ENCODE measurements around the gene MACROH2A2. TPM values are rescaled to one million over a fixed set of nuclear protein-coding genes. Genes with fewer than 3 reads are reported as not detected.

The MACROH2A2 gene
- total and polyA plus RNA-seq, 10 of the 15 experiments (the other 5 are each of a cell fraction or from before 2014, with no cell fraction given) = 0.14 to 0.24 TPM; not detected in 8

- TF ChIP-seq PRDM15 (CRISPR knock-in tag; IDR thresholded peaks at IDR 0.05) = no peak
- TF ChIP-seq ZSCAN29 (IDR thresholded peaks at IDR 0.05) = no peak
- no peak for TF ChIP-seq PAX8 (IDR thresholded peaks at IDR 0.05)
- TF ChIP-seq HDGF (IDR thresholded peaks at IDR 0.05) = 0 out of 2 replicates have a peak, but pooled peaks have one; percentile 59
- TF ChIP-seq MTA2 (IDR thresholded peaks at IDR 0.05; ENCODE audit: low read depth) = peak; percentile 65; the same call in 1 of the 2 replicates
- TF ChIP-seq TCF3 (IDR thresholded peaks at IDR 0.05; ENCODE audit: borderline replicate concordance, insufficient read depth, low read depth, low read length) = peak; percentile 28; the same call in 1 of the 2 replicates
- no peak for TF ChIP-seq ZNF274 (IDR thresholded peaks at IDR 0.05; ENCODE audit: insufficient read depth, insufficient read length)
- no peak; the same call in 1 of the 2 replicates for TF ChIP-seq ZNF217 (IDR thresholded peaks at IDR 0.05)
- peak; percentile 53; the same call in 1 of the 2 replicates for TF ChIP-seq ZBED1 (IDR thresholded peaks at IDR 0.05; ENCODE audit: borderline replicate concordance)
- TF ChIP-seq RELA (IDR thresholded peaks at IDR 0.05; ENCODE audit: borderline replicate concordance, partially characterized antibody) = peak; percentile 76
- TF ChIP-seq BHLHE40 (IDR thresholded peaks at IDR 0.05; ENCODE audit: borderline replicate concordance in 1 of 2, low read depth in 2 of 2, low read length in 1 of 2) = peak; percentile 66 to 71
- 0 out of 2 replicates have a peak, but pooled peaks have one; percentile 17 for TF ChIP-seq ATF3 (IDR thresholded peaks at IDR 0.05; ENCODE audit: borderline replicate concordance, extremely low read depth, low read depth, low read length)
- TF ChIP-seq SMAD1 (IDR thresholded peaks at IDR 0.05; ENCODE audit: low read depth, partially characterized antibody) = peak; percentile 41
- TF ChIP-seq IRF5 (IDR thresholded peaks at IDR 0.05; ENCODE audit: borderline replicate concordance) = no peak
- no peak for TF ChIP-seq REST (IDR thresholded peaks at IDR 0.05; ENCODE audit: low read depth, low read length)
- TF ChIP-seq TCF7 (IDR thresholded peaks at IDR 0.05; ENCODE audit: borderline replicate concordance) = peak; percentile 64
- TF ChIP-seq JUND (IDR thresholded peaks at IDR 0.05; ENCODE audit: low read depth, low read length) = no peak
- peak; percentile 49; the same call in 1 of the 2 replicates for TF ChIP-seq FOXM1 (IDR thresholded peaks at IDR 0.05; ENCODE audit: low read depth, low read length)
- TF ChIP-seq STAT1 (conservative IDR thresholded peaks at IDR 0.05) = no peak
- TF ChIP-seq SP1 (IDR thresholded peaks at IDR 0.05; ENCODE audit: low read depth, low read length) = no peak
These were observed 54.5 kb downstream of the MACROH2A2 start (continued) for GRCh38 chr10:70106958-70107791.

All from GM12878 (cell line).